GM21528 (cell line): ENCODE measurements around the gene ZNF319.

Experiments
- ATAC-seq: cut with Tn5 transposase; IDR thresholded peaks from one replicate; pipeline ENCODE4 v1.9.1; 2021; ENCODE audit warnings: mild to moderate bottlenecking, moderate library complexity; ENCODE audit not compliant: unreplicated experiment, low FRiP score

Gene ZNF319

GRCh38 chr16:57959121-57959520, 41.4 kb downstream of the ZNF319 start:
- no peak for ATAC-seq

- ATAC-seq, result no peak
Measured at GRCh38 chr16:57958544-57958943, 41.9 kb downstream of the ZNF319 start.

DNA sequence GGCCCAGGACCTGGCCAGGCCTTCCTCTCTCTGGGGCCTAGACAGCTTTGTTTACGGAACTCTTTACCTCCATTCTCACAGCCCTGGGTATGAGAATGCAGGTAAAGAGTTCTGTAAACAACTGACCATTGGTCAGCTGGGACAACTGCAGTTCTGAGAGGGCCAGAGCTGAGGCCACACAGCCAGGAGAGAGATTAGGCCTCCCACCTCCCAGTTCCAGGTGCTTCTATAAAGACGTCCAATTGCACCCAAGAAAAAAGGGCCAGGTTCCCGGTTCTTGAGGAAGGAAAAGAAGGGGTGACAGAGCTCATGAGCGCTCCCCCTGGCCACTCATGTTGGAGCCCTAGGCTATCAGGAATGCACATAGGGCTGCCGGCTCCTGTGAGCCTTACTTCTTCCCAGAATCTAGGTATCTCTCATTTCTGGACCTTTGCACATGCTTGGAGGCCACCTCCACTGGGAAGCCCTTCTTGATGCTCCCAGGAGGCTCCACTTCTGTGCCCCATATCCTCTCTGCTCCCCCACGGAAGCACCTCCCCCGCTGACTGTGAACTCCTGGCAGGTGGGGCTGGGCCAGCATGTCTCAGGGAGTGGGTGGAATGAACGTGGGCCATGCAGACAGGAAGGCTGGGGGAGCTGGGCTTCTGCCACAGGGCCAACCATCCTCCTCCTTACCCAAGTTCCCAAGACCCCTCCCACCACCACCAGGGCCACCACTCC, 42.6 kb downstream of the ZNF319 start:
- no peak for ATAC-seq

GRCh38 chr16:57956924-57957672, 43.4 kb downstream of the ZNF319 start:
- ATAC-seq, result no peak

DNA sequence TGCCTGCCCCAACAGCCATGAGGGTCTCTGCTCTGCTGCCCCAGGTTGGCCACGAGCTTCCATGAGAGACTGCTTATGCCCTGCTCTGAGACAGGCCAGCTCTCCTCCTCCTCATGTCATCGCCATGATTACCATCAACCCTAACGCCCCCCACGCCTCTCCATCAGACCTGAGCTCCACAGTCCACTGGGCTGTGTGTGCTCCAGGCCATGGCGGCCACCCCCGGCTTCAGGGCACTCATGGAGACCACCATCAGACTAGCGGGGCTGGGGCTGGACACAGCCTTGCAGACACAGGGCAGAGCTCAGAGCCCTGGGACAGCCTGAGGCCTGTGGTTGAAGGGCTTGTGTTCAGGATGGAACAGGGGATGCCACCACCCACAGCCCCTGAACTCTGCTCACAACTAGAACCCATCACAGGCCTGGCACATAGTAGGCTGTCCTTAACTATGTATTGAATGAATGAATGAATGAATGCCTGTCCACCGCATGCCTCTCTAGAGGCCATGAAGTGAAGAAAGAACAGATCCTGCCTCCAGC, 44.1 kb downstream of the ZNF319 start:
- no peak for ATAC-seq

DNA sequence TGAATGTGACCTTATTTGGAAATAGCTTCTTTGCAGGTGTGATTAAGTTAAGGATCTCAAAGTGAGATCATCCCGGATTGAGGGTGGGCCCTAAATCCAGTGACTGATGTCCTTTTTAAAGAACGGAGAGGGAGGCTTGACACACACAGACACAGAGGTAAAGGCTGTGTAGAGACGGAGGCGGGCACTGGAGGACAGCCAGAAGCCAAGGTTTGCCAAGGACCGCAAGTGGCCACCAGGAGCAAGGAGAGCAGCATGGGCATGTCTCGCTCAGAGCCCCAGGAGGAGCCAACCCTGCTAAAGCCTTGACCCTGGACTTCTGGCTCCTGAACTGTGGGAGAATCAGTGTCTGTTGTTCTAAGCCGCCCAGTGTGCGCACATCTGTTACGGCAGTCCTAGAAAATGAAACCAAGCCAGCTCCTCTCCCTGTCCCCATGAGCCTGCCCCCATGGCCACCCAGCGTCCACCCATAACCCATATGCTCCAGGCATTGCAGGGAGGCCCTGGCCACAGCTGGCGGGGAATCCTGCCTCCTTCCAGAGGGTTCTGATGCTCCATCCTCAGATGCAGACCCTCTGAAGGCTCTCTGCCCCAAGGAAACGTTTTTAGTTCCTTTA, 44.8 kb downstream of the ZNF319 start:
- no peak for ATAC-seq

GRCh38 chr16:57953857-57954256, 46.6 kb downstream of the ZNF319 start:
- ATAC-seq, result no peak

- no peak for ATAC-seq
Measured at GRCh38 chr16:57952909-57953308, 47.6 kb downstream of the ZNF319 start.

- no peak for ATAC-seq
Measured at GRCh38 chr16:57951204-57951960, 49.1 kb downstream of the ZNF319 start.

GRCh38 chr16:57950382-57950781, 50.1 kb downstream of the ZNF319 start:
- no peak for ATAC-seq

DNA sequence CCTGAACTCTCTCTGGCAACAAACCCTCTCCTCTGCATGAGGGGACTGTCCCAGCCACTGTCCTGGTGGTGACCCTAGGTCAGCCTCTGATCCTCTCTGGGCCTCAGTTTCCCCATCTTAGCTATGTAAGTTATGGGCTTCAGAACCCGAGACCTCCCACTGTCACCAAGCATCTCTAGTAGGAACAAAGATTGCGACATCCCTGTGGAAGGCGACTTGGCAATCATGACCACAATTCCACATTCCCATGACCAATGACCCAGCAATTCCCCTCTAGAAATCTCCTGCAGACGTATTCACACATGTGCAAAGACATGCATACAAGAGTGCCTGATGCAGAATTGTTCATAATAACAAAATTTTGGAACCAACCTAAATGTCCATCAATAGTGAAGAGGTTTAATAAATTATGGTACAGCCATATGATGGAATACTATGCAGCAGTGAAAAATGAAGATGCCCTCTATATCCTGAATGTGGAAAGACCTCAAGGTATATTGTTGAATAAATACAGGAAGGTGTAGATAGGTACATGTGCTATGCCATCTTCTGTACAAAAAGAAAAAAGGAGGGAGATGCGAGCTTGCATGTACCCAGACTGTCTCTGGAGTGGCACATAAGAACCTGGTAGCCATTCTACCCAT, 50.8 kb downstream of the ZNF319 start:
- no peak for ATAC-seq

DNA sequence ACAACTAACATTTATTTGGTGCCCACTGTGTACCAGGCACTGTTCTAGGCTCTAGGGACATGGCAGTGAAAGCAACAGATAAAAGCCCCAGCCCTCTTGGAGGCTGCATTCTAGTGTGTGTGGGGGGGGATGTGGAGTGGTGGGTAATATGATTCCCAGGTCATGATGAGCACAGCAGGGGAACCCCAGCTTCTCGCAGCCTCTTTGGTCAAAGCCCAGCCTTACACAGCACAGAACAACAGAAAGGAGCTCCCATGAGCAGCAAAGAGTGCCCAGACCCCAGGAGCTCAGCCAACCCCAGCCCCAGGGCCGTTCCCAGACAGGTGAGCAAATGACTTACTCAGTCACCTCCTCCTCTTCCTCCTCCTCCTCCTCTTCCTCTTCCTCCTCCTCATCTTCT, 51.5 kb downstream of the ZNF319 start:
- no peak for ATAC-seq

DNA sequence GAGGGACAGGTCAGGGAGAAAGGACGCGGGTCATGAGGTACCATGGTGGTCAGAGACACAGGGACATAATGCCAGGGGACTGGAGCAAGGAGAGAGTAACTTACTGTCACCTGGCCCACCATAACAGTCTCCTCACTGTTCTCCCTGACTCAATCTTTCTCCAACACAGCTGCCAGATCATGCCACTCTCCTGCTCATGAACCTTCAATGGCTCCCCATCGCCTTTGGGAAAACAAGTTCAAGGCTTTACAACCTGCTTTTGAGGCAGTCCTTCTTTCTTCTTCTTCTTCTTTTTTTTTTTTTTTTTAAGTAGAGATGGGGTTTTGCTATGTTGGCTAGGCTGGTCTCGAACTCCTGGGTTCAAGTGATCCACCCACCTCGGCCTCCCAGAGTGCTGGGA, 52.4 kb downstream of the ZNF319 start:
- ATAC-seq, result no peak

DNA sequence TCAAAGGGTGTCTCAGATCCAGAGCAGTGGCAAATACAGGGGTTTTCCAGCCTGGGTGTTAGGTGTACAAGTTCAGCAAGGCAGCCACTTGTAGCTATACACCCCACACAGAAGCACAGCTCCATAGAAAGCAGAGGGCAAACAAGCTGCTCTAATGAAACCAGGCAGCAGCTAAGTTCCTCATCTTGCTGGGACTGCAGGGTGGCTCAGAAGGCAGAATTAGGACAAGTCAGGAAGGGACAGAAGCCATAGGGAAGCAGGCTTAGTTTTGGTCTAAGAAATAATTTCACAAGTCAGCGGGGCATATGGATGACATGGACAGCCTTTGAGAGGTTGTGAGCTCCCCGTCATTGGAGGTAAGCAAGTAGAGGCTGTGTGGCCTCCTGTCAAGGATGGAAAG, 53.2 kb downstream of the ZNF319 start:
- no peak for ATAC-seq

GRCh38 chr16:57946181-57946801, 54.2 kb downstream of the ZNF319 start:
- no peak for ATAC-seq

- no peak for ATAC-seq
Measured at GRCh38 chr16:57945740-57946138, 54.7 kb downstream of the ZNF319 start.

DNA sequence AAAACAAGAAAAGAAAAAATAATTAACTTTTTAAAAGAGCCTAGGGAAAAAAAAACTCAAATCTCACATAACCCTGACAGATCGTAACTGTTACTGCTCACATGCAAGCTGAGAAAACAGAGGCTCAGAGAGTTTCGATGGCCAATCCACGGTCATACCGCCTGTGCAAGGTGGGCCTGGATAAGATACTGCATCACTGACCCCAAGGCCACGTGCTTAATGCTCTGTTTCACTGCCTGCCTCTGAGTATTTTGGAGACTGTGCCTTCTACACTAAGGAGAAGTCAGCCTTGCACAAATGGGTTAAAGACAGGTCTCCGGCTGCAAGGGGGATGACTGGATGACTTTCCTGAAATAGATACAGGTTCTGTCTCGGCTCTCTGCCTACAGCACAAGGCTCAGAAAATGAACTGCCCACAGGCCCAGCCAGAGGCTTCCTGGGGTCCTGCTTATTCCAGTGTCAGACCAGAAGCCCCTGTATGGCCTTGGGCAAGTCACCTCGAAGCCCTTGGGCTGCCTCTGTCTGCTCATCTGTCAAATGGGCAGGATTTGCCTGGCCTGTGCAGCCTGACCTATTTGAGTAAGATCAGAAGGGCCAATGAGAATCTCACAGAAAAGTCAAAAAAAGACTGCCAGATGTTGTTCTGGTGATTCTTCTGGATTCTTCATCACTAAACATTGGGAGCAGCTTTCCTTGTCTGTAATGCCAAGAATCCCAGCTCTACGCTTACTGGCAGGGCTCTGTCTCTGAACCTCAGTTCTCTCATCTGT, 55.3 kb downstream of the ZNF319 start:
- ATAC-seq, result no peak
